GM18868 (cell line): ENCODE data around the gene HYOU1.
"Not testable (repeated sequence)": the region's sequence is repeated elsewhere in the genome, so short reads cannot be mapped to it uniquely, and the experiment has no call there.

Experiments
- ATAC-seq: cut with Tn5 transposase; IDR thresholded peaks from one replicate; pipeline ENCODE4 v1.9.1; 2021; ENCODE audit warnings: mild to moderate bottlenecking, moderate library complexity; ENCODE audit not compliant: unreplicated experiment

HYOU1 gene

DNA sequence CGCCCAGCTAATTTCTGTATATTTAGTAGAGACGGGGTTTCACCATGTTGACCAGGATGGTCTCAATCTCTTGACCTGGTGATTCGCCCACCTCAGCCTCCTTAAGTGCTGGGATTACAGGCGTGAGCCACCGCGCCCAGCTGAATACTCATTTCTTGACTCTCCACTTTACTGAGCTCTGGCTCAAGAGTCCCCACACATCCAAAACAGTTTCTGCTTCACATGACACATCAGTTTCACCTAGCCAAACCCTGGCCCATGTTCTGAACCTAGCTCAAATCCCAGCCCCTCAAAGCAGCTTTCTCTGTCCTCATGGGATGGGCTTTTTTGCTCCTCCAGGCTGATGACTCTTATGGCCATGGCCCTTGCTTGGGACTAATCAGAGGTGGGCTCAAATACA is 9.8 kb downstream of the HYOU1 start:
- no peak for ATAC-seq

DNA sequence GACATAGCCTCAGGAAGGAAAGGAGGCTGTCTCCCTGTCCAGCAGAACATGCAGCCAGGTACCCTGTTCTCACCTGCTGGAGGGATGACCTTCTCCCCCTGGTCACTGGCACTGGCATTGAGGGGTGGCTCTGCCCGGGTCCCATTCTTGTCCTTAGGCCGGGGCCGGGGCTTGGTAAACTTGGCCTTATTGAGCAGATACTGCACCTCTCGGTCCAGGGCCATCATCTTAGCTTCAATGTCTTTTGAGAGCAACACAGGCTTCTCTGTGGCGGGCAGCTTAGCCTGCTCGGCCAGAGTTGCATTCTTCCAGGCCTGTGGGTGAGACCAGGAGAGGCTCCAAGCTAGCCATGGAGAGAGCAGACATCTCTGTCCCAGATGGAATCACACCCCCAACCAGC is 10.5 kb downstream of the HYOU1 start:
- ATAC-seq, result no peak

GRCh38 chr11:119044708-119045107 is 12.3 kb downstream of the HYOU1 start:
- ATAC-seq, result no peak

DNA sequence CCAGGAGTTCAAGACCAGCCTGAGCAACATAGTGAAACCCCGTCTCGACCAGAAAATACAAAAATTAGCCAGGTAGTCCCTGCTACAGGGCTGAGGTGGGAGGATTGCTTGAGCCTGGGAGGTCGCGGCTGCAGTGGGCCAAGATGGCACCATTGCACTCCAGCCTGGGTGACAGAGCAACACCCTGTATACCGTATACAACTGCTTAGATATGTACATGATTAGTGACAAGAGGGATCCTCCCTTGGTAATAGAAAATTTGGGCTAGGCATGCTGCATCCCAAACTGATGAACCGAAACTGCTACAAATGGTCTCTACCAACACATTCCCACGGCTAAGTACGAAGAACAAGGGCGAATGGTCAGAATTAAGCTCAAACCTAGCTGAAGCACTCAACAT is 14.1 kb downstream of the HYOU1 start:
- ATAC-seq, result no peak

GRCh38 chr11:119041821-119042514 is 15.0 kb downstream of the HYOU1 start:
- ATAC-seq, result no peak

- ATAC-seq, result not testable (repeated sequence)
Observed at GRCh38 chr11:119039471-119039870, 17.5 kb downstream of the HYOU1 start.

GRCh38 chr11:119038884-119039283 is 18.1 kb downstream of the HYOU1 start:
- ATAC-seq, result no peak

GRCh38 chr11:119034813-119035212 is 22.2 kb downstream of the HYOU1 start:
- no peak for ATAC-seq

DNA sequence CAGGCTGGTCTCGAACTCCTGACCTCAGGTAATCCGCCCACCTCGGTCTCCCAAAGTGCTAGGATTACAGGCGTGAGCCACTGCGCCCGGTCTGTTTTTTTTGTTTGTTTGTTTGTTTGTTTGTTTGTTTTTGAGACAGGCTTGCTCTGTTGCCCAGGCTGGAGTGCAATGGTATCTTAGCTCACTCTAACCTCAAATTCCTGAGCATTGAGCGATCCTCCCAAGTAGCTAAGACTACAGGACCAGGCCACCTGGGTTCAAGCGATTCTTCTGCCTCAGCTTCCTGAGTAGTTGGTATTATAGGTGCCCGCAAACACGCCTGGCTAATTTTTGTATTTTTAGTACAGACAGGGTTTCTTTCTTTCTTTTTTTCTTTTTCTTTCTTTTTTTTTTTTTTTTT is 23.6 kb downstream of the HYOU1 start:
- ATAC-seq, result not testable (repeated sequence)

GRCh38 chr11:119031912-119032280 is 25.1 kb downstream of the HYOU1 start:
- ATAC-seq, result no peak

DNA sequence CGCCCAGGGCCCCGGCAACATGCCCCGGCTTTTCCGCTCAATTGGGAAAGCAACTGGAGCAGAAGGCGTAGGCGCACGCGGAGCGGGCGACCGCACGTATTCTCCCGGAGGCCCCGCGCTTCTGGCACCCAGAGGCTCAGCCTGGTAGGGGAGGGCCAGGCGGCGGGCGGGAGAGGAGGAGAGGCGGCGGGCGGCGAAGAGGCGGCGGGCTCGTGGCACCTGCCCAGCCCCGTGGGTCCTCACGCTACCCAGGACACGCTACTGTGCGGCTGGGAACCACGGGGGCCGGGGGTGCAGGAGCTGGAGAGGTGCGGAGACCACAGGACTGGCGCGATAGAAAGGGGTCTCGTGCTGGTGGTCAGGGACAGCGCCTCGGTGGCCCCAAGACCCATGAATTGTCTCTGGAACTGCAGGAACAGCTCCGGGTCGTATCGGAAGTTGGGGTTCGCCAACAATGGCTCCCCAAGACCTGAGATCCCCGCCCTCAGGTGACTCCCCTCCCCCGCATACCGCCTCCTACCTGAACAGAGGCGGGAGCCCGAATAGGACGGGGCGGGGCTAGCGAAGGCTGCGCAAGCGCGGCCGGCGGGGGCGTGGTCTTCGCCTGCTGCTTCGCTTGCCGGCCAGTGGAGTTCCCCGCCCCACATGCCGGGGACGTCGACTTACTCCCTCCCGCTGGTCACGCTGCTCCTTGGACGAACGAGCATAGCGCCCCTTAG is 26.5 kb downstream of the HYOU1 start, which contains the start of gene SLC37A4:
Gene SLC37A4, minus strand, starts transcription at position 549 of the 719 bp plus-strand sequence.
- peak; percentile 85 for ATAC-seq

- ATAC-seq, result peak; percentile 19
Observed at GRCh38 chr11:119030029-119030328, 27.0 kb downstream of the HYOU1 start.

DNA sequence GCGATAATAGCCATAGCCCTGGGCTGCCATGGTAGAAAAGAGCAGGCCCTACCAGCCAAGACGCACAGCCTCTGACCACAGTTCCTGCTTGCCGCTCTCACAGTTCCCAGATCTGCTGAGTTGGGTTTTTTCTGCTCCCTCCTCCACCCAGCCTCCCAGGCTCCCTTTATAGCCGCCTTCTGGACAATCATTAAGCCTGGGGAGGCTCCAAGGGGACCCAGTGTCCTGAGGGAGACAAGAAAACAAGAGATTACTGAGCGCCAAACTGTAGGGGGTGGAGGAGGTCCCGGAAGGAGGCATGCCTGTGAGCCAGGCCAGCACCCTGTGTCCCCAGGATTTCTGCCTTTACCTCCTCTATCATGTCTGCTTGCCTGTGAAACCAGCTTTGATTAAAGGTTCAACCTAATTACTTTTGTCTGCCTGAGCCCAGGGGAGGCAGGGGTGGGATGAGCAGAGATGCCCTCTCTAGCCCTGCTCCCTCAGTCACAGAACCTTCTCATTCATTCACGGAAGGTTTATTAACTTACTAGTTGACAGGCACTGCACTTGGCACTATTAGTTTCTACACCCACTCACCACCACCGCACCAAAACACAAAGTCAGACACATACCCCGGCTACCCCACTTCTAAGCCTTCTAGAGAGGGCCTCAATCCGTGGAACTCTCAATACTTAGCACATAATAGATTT is 27.5 kb downstream of the HYOU1 start:
- ATAC-seq, result peak; percentile 20

DNA sequence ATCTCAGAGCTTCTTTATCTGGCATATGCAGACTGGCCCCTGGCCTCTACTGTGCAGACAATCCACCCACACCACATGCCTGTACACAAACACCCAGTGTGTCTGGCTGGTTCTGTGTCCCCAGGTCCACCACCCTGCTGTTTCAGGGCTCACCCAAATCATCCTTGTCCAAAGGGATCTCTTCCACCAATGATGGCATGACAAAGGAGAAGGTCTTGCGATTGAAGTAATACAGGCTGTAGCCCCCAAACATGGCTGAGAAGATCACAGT is 28.0 kb downstream of the HYOU1 start:
- no peak for ATAC-seq

- ATAC-seq, result no peak
Observed at GRCh38 chr11:119028346-119029068, 28.5 kb downstream of the HYOU1 start.

- no peak for ATAC-seq
Observed at GRCh38 chr11:119027561-119028345, 29.3 kb downstream of the HYOU1 start.

- ATAC-seq, result no peak
Observed at GRCh38 chr11:119026970-119027369, 30.0 kb downstream of the HYOU1 start.

GRCh38 chr11:119025978-119026766 is 30.8 kb downstream of the HYOU1 start:
- no peak for ATAC-seq

DNA sequence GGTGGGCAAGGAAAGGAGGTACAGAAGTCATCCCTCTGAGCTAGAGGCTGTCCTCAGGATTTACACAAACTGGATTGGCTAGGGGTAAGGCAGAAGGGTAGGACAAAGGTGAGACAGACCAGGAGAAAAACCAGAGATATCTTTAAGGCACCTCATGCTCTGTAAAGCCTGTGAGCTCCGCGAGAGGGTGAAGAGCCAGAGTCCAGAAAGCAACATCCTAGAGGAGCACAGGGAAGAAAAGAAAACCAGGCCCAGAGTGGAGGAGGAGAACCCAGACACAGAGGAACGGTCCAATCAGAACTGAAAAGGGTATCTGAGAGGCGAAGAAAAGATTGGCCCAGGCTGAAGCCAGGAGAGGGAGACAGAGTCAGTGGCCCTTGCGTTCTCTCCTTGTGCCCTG is 31.5 kb downstream of the HYOU1 start:
- no peak for ATAC-seq

DNA sequence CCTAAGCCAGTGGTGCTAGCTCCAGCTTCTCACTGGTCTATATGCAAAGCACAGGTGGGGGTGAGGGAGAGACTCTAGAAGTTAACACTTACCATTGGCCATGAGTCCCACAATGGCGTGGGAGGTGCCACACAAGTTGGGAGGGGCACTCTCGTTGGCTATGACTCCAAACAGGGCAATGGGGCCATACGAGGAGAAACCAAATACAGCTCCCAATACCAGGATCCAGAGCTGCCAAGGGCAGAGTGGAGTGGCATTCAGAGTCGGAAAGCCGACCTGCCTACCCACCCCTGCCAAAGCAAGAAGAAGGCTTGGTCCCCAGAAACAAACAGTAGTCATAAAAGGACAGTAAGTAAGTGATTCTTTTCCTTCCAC is 31.9 kb downstream of the HYOU1 start:
- ATAC-seq, result no peak
